Neural progenitor cell (in vitro differentiated cells): ENCODE results near the gene C17orf114.

Experiments
- DNase-seq: peaks from one replicate; pipeline ENCODE4 v3.0.0-alpha.2; 2016; ENCODE audit warnings: low spot score
- H2AFZ ChIP-seq: fragments of 200-600 bp; sonication (generic); replicated peaks from 2 replicates; pipeline ENCODE4 v1.6.1; 2016; ENCODE audit warnings: antibody characterized with exemption
- H3F3A ChIP-seq: fragments of 200-600 bp; sonication (generic); 2 replicates; pipeline ENCODE4 v1.6.1; 2016; ENCODE audit warnings: antibody characterized with exemption, low read depth
- H3K27ac ChIP-seq: fragments of 200-600 bp; sonication (generic); 2 replicates; pipeline ENCODE4 v1.5.1; 2016; ENCODE audit warnings: mild to moderate bottlenecking
- H3K27me3 ChIP-seq: fragments of 200-600 bp; sonication (generic); 2 replicates; pipeline ENCODE4 v1.6.1; 2016; ENCODE audit warnings: mild to moderate bottlenecking, moderate library complexity
- H3K36me3 ChIP-seq: fragments of 200-600 bp; sonication (generic); 2 replicates; pipeline ENCODE4 v1.5.1; 2016
- H3K4me1 ChIP-seq: fragments of 200-600 bp; sonication (generic); 2 replicates; pipeline ENCODE4 v1.6.1; 2016; ENCODE audit warnings: mixed run types
- H3K4me2 ChIP-seq: fragments of 200-600 bp; sonication (generic); 2 replicates; pipeline ENCODE4 v1.6.1; 2016
- H3K4me3 ChIP-seq: fragments of 200-600 bp; sonication (generic); 2 replicates; pipeline ENCODE4 v1.5.1; 2016
- H3K79me2 ChIP-seq: fragments of 200-600 bp; sonication (generic); 2 replicates; pipeline ENCODE4 v1.6.1; 2016; ENCODE audit warnings: low read depth
- H3K9ac ChIP-seq: fragments of 200-600 bp; sonication (generic); 2 replicates; pipeline ENCODE4 v1.6.1; 2016
- H3K9me3 ChIP-seq: fragments of 200-600 bp; sonication (generic); 2 replicates; pipeline ENCODE4 v1.5.1; 2016; ENCODE audit warnings: low read depth
- H4K20me1 ChIP-seq: fragments of 200-600 bp; sonication (generic); 2 replicates; pipeline ENCODE4 v1.6.1; 2016; ENCODE audit warnings: low read depth
- H3K27ac Mint-ChIP-seq: 3 replicates; pipeline ENCODE4 v1.8.0; 2021; ENCODE audit warnings: mixed read lengths
- H3K27me3 Mint-ChIP-seq: 2 replicates; pipeline ENCODE4 v1.8.0; 2022; ENCODE audit warnings: low read depth, mild to moderate bottlenecking, inconsistent platforms, moderate library complexity, mixed read lengths; ENCODE audit not compliant: insufficient read depth
- H3K36me3 Mint-ChIP-seq: 3 replicates; pipeline ENCODE4 v1.8.0; 2021; ENCODE audit warnings: mixed read lengths
- H3K4me1 Mint-ChIP-seq: 3 replicates; pipeline ENCODE4 v1.8.0; 2021; ENCODE audit warnings: mixed read lengths
- H3K4me3 Mint-ChIP-seq: 3 replicates; pipeline ENCODE4 v1.8.0; 2021; ENCODE audit warnings: mild to moderate bottlenecking, moderate library complexity, mixed read lengths
- H3K9me3 Mint-ChIP-seq: 3 replicates; pipeline ENCODE4 v1.8.0; 2020; ENCODE audit warnings: mixed read lengths
- EZH2 ChIP-seq: fragments of 200-600 bp; sonication (generic); IDR thresholded peaks from 2 replicates; pipeline ENCODE4 v1.6.1; 2017; ENCODE audit warnings: antibody characterized with exemption, mild to moderate bottlenecking, moderate library complexity
- EZH2phosphoT487 ChIP-seq: fragments of 200-600 bp; sonication (generic); IDR thresholded peaks from 2 replicates; pipeline ENCODE4 v1.6.1; 2017; ENCODE audit warnings: antibody characterized with exemption
- TF ChIP-seq, protein P1 (sequence below): fragments of 200-600 bp; sonication (generic); IDR thresholded peaks from 2 replicates; pipeline ENCODE4 v1.5.1; 2017; ENCODE audit warnings: antibody characterized with exemption, mild to moderate bottlenecking

C17orf114 gene

GRCh38 chr17:4790705-4791088 is 11.4 kb downstream of the C17orf114 start:
- no peak overlapping the region for H3K9ac ChIP-seq

GRCh38 chr17:4789951-4790704 is 12.0 kb downstream of the C17orf114 start:
- Mint-ChIP-seq H3K27me3 (peaks cover 23% of the 10 kb centered on the region), H3K9me3 (no peaks in the 10 kb centered on the region), H3K36me3 (no peaks in the 10 kb centered on the region), H3K4me3 (peak overlapping the region; percentile 88), H3K4me1 (peaks cover 11% of the 10 kb centered on the region), H3K27ac (no peak overlapping the region)
- H3K36me3 ChIP-seq: no peaks in the 10 kb centered on the region
- H3K27ac ChIP-seq: no peak overlapping the region
- peak overlapping the region; percentile 85 for H3K4me3 ChIP-seq
- H4K20me1 ChIP-seq: peaks cover 9% of the 10 kb centered on the region
- TF ChIP-seq, protein P1, sequence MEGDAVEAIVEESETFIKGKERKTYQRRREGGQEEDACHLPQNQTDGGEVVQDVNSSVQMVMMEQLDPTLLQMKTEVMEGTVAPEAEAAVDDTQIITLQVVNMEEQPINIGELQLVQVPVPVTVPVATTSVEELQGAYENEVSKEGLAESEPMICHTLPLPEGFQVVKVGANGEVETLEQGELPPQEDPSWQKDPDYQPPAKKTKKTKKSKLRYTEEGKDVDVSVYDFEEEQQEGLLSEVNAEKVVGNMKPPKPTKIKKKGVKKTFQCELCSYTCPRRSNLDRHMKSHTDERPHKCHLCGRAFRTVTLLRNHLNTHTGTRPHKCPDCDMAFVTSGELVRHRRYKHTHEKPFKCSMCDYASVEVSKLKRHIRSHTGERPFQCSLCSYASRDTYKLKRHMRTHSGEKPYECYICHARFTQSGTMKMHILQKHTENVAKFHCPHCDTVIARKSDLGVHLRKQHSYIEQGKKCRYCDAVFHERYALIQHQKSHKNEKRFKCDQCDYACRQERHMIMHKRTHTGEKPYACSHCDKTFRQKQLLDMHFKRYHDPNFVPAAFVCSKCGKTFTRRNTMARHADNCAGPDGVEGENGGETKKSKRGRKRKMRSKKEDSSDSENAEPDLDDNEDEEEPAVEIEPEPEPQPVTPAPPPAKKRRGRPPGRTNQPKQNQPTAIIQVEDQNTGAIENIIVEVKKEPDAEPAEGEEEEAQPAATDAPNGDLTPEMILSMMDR: peak; percentile 64
- TF ChIP-seq EZH2phosphoT487: no peak
- no peaks in the 10 kb centered on the region for H3K79me2 ChIP-seq
- no peaks in the 10 kb centered on the region for H3K9me3 ChIP-seq
- peaks cover 38% of the 10 kb centered on the region for H3F3A ChIP-seq
- peaks cover 13% of the 10 kb centered on the region for H3K4me1 ChIP-seq
- H3K4me2 ChIP-seq: peak overlapping the region; percentile 95
- H3K27me3 ChIP-seq: peaks cover 79% of the 10 kb centered on the region
- H2AFZ ChIP-seq: peak overlapping the region; percentile 81
- H3K9ac ChIP-seq: no peak overlapping the region
- DNase-seq: peak; percentile 89

More at GRCh38 chr17:4790705-4791088, 11.4 kb downstream of the C17orf114 start:
- peak overlapping the region; percentile 88 for H3K4me3 Mint-ChIP-seq
- no peaks in the 10 kb centered on the region for H3K36me3 Mint-ChIP-seq
- no peak overlapping the region for H3K27ac ChIP-seq
- peak overlapping the region; percentile 95 for H3K4me2 ChIP-seq
- H3K4me3 ChIP-seq: peak overlapping the region; percentile 85
- peaks cover 74% of the 10 kb centered on the region for H3K27me3 ChIP-seq
- peaks cover 9% of the 10 kb centered on the region for H4K20me1 ChIP-seq
- H3F3A ChIP-seq: peaks cover 38% of the 10 kb centered on the region
- H3K36me3 ChIP-seq: no peaks in the 10 kb centered on the region
- H3K9me3 Mint-ChIP-seq: no peaks in the 10 kb centered on the region
- peaks cover 13% of the 10 kb centered on the region for H3K4me1 ChIP-seq
- no peak for DNase-seq
- no peaks in the 10 kb centered on the region for H3K9me3 ChIP-seq
- no peak overlapping the region for H3K27ac Mint-ChIP-seq
- peaks cover 11% of the 10 kb centered on the region for H3K4me1 Mint-ChIP-seq
- no peaks in the 10 kb centered on the region for H3K79me2 ChIP-seq
- peaks cover 21% of the 10 kb centered on the region for H3K27me3 Mint-ChIP-seq
- TF ChIP-seq EZH2phosphoT487: no peak
- TF ChIP-seq, protein P1: no peak
- no peak for TF ChIP-seq EZH2
- H2AFZ ChIP-seq: peak overlapping the region; percentile 81

GRCh38 chr17:4789701-4789950 is 12.5 kb downstream of the C17orf114 start:
- peaks cover 38% of the 10 kb centered on the region for H3F3A ChIP-seq
- no peak overlapping the region for H3K9ac ChIP-seq
- H3K27me3 Mint-ChIP-seq: peaks cover 24% of the 10 kb centered on the region
- H3K27ac ChIP-seq: no peak overlapping the region
- no peaks in the 10 kb centered on the region for H3K9me3 Mint-ChIP-seq
- TF ChIP-seq EZH2 (peak; percentile 57), EZH2phosphoT487 (no peak)
- peak overlapping the region; percentile 88 for H3K4me3 Mint-ChIP-seq
- no peaks in the 10 kb centered on the region for H3K9me3 ChIP-seq
- peak overlapping the region; percentile 81 for H2AFZ ChIP-seq
- no peak for DNase-seq
- peak overlapping the region; percentile 85 for H3K4me3 ChIP-seq
- H3K79me2 ChIP-seq: no peaks in the 10 kb centered on the region
- H3K4me1 ChIP-seq: peaks cover 13% of the 10 kb centered on the region
- peak overlapping the region; percentile 95 for H3K4me2 ChIP-seq
- H4K20me1 ChIP-seq: peaks cover 9% of the 10 kb centered on the region
- H3K4me1 Mint-ChIP-seq: peaks cover 11% of the 10 kb centered on the region
- H3K36me3 ChIP-seq: no peaks in the 10 kb centered on the region
- no peaks in the 10 kb centered on the region for H3K36me3 Mint-ChIP-seq
- no peak overlapping the region for H3K27ac Mint-ChIP-seq
- H3K27me3 ChIP-seq: peaks cover 81% of the 10 kb centered on the region
